Spleen (tissue), 7 donors: ENCODE measurements around the gene WRAP73.

Experiments
- CTCF ChIP-seq, 11 experiments: fragments of 200-600 bp in 7 of 11; fragments of 450-650 bp in 4 of 11; sonication (generic) in 4 of 11; IDR thresholded peaks in 8 of 11; conservative IDR thresholded peaks in 3 of 11; 1 replicate in 7 of 11; 2 replicates in 4 of 11; pipeline versions ENCODE4 v1.4.0 to v1.8.0; 2016 to 2021; ENCODE audit warnings: antibody characterized with exemption in 11 of 11, inconsistent platforms in 4 of 11, mild to moderate bottlenecking in 1 of 11
- POLR2AphosphoS5 ChIP-seq, 3 donors: sonication (generic); formaldehyde crosslinking; IDR thresholded peaks; one replicate each; pipeline ENCODE4 v1.5.1; 2017; ENCODE audit warnings: antibody characterized with exemption in 3 of 3
- donor health status: DM: no; HTN: no; CAD: no; lungs with moderate emphysema.
- donor health status: DM: no; HTN: no; CAD: no.
- donor health status: DM: no; HTN: no; CAD: no.

GRCh38 chr1:3606779-3607702 is 42.9 kb downstream of the WRAP73 start:
- TF ChIP-seq CTCF (IDR thresholded peaks at IDR 0.05 in 8 of 11, conservative IDR thresholded peaks at IDR 0.05 in 3 of 11) = no peak
- TF ChIP-seq POLR2AphosphoS5 (IDR thresholded peaks at IDR 0.05) = no peak
